HEK293 (cell line): ENCODE measurements around the gene AAK1.

Experiments used
- SETDB1 ChIP-seq: IDR thresholded peaks from one replicate; pipeline ENCODE4 v1.6.1; 2017; ENCODE audit warnings: mild to moderate bottlenecking, low read length, moderate library complexity, mixed read lengths; ENCODE audit not compliant: insufficient read length
- ZBTB1 ChIP-seq: fragments of 450-650 bp; formaldehyde crosslinking; IDR thresholded peaks from 2 replicates; pipeline ENCODE4 v1.5.1; 2016; ENCODE audit warnings: missing biosample characterization, missing genetic modification characterization
- ZNF2 ChIP-seq: fragments of 450-650 bp; formaldehyde crosslinking; IDR thresholded peaks from 2 replicates; pipeline ENCODE4 v1.5.1; 2016; ENCODE audit warnings: missing biosample characterization, missing genetic modification characterization
- ZNF24 ChIP-seq: fragments of 450-650 bp; formaldehyde crosslinking; IDR thresholded peaks from 2 replicates; pipeline ENCODE4 v1.5.1; 2016; ENCODE audit warnings: missing biosample characterization, missing genetic modification characterization
- ZNF274 ChIP-seq, 2 experiments: fragments of 200-500 bp in 1 of 2; fragments of 450-650 bp in 1 of 2; sonication (Bioruptor generic) in 1 of 2; formaldehyde crosslinking in 1 of 2; IDR thresholded peaks; 2 replicates each; pipeline versions ENCODE4 v1.5.1 to v1.6.1; 2014 to 2016; ENCODE audit warnings: borderline replicate concordance in 1 of 2, inconsistent platforms in 1 of 2, low read length in 1 of 2, missing biosample characterization in 1 of 2, missing genetic modification characterization in 1 of 2
- ZNF391 ChIP-seq: fragments of 450-650 bp; formaldehyde crosslinking; IDR thresholded peaks from 2 replicates; pipeline ENCODE4 v1.5.1; 2016; ENCODE audit warnings: low read depth, missing biosample characterization, missing genetic modification characterization, borderline replicate concordance
- ZNF404 ChIP-seq: fragments of 450-650 bp; formaldehyde crosslinking; IDR thresholded peaks from 2 replicates; pipeline ENCODE4 v1.5.1; 2017; ENCODE audit warnings: missing biosample characterization, missing genetic modification characterization
- ZNF621 ChIP-seq: fragments of 450-650 bp; formaldehyde crosslinking; IDR thresholded peaks from 2 replicates; pipeline ENCODE4 v1.5.1; 2017; ENCODE audit warnings: missing biosample characterization, missing genetic modification characterization
- TF ChIP-seq, protein P1 (sequence below): fragments of 450-650 bp; formaldehyde crosslinking; conservative IDR thresholded peaks from 2 replicates; pipeline ENCODE4 v1.5.1; 2016; ENCODE audit warnings: low read depth, missing biosample characterization, missing genetic modification characterization
- TF ChIP-seq, protein P2 (sequence below): fragments of 450-650 bp; formaldehyde crosslinking; IDR thresholded peaks from 2 replicates; pipeline ENCODE4 v1.5.1; 2016; ENCODE audit warnings: missing biosample characterization, missing genetic modification characterization

DNA sequence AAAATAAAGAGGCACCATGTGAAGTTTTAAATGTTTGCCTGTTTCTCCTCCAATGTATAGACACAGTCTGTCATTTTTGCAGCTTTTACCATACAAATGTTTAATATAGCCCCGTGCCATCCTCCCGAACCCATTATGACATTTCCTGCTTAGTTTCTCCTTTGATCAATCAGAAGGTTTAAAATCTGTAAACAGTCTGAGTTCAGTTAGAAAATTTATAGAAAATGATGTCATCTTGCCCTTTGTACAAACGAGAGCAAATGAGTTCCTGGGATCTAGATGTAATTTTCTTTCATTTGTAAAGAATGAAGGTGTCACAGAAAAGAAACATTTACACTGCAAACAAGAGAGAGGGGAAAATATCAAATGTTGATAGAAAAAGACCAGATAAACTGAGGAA, 143.6 kb downstream of the AAK1 start:
- TF ChIP-seq ZNF24 (tag by site-specific recombination) (no peak), ZNF2 (tag by site-specific recombination) (no peak), ZNF391 (tag by site-specific recombination) (no peak), ZBTB1 (tag by site-specific recombination) (no peak), ZNF621 (no peak), SETDB1 (no peak), ZNF274 (IDR thresholded peaks at IDR 0.05; ENCODE audit: low read length) (no peak), ZNF274 (tag by site-specific recombination; IDR thresholded peaks at IDR 0.05; ENCODE audit: borderline replicate concordance) (no peak), ZNF404 (no peak)
- TF ChIP-seq, protein P1, sequence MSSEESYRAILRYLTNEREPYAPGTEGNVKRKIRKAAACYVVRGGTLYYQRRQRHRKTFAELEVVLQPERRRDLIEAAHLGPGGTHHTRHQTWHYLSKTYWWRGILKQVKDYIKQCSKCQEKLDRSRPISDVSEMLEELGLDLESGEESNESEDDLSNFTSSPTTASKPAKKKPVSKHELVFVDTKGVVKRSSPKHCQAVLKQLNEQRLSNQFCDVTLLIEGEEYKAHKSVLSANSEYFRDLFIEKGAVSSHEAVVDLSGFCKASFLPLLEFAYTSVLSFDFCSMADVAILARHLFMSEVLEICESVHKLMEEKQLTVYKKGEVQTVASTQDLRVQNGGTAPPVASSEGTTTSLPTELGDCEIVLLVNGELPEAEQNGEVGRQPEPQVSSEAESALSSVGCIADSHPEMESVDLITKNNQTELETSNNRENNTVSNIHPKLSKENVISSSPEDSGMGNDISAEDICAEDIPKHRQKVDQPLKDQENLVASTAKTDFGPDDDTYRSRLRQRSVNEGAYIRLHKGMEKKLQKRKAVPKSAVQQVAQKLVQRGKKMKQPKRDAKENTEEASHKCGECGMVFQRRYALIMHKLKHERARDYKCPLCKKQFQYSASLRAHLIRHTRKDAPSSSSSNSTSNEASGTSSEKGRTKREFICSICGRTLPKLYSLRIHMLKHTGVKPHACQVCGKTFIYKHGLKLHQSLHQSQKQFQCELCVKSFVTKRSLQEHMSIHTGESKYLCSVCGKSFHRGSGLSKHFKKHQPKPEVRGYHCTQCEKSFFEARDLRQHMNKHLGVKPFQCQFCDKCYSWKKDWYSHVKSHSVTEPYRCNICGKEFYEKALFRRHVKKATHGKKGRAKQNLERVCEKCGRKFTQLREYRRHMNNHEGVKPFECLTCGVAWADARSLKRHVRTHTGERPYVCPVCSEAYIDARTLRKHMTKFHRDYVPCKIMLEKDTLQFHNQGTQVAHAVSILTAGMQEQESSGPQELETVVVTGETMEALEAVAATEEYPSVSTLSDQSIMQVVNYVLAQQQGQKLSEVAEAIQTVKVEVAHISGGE (tag by site-specific recombination), result no peak
- TF ChIP-seq, protein P2, sequence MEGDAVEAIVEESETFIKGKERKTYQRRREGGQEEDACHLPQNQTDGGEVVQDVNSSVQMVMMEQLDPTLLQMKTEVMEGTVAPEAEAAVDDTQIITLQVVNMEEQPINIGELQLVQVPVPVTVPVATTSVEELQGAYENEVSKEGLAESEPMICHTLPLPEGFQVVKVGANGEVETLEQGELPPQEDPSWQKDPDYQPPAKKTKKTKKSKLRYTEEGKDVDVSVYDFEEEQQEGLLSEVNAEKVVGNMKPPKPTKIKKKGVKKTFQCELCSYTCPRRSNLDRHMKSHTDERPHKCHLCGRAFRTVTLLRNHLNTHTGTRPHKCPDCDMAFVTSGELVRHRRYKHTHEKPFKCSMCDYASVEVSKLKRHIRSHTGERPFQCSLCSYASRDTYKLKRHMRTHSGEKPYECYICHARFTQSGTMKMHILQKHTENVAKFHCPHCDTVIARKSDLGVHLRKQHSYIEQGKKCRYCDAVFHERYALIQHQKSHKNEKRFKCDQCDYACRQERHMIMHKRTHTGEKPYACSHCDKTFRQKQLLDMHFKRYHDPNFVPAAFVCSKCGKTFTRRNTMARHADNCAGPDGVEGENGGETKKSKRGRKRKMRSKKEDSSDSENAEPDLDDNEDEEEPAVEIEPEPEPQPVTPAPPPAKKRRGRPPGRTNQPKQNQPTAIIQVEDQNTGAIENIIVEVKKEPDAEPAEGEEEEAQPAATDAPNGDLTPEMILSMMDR (tag by site-specific recombination), result no peak
